ENCODE measurements around the gene B3GNT9.

The B3GNT9 gene

GRCh38 chr16:67166110-67166547 lies 15.3 kb upstream of the B3GNT9 start:
- DNase-seq: no peak

- no peak for DNase-seq
Measured at GRCh38 chr16:67165121-67166078, 14.6 kb upstream of the B3GNT9 start.

GRCh38 chr16:67164599-67165061 lies 13.8 kb upstream of the B3GNT9 start, which contains the start of gene HSF4:
Gene HSF4 (plus strand): TSS chr16:67164745. CDS start chr16:67164812, 67 bp downstream.
- DNase-seq: no peak

- no peak for DNase-seq
Measured at GRCh38 chr16:67163999-67164558, 13.3 kb upstream of the B3GNT9 start.

GRCh38 chr16:67163164-67163998 lies 12.6 kb upstream of the B3GNT9 start:
- DNase-seq: peak; percentile 53

- DNase-seq: no peak
Measured at GRCh38 chr16:67162506-67163163, 11.8 kb upstream of the B3GNT9 start.

- no peak for DNase-seq
Measured at GRCh38 chr16:67161595-67162058, 10.8 kb upstream of the B3GNT9 start.

GRCh38 chr16:67158637-67159600 lies 8.1 kb upstream of the B3GNT9 start:
- no peak for DNase-seq

GRCh38 chr16:67157892-67158635 lies 7.3 kb upstream of the B3GNT9 start:
- DNase-seq: peak; percentile 89

- DNase-seq: no peak
Measured at GRCh38 chr16:67157106-67157748, 6.4 kb upstream of the B3GNT9 start.

- DNase-seq: no peak
Measured at GRCh38 chr16:67156143-67156844, 5.5 kb upstream of the B3GNT9 start.

- no peak for DNase-seq
Measured at GRCh38 chr16:67155295-67156142, 4.7 kb upstream of the B3GNT9 start.

GRCh38 chr16:67154578-67155294 lies 3.9 kb upstream of the B3GNT9 start:
- no peak for DNase-seq

GRCh38 chr16:67151431-67152097 lies 766 bp upstream of the B3GNT9 start:
- no peak for DNase-seq

GRCh38 chr16:67150047-67150832 lies 558 bp downstream of the B3GNT9 start:
- no peak for DNase-seq

Measured in NCI-H524 treated with DMSO at 0.1 percent for 48 hours (cell line).